Ovary (tissue), 3 donors: ENCODE data around the gene ITGB7.

Source experiments
- POLR2A ChIP-seq: fragments of 450-650 bp; IDR thresholded peaks from one replicate; pipeline ENCODE4 v1.6.1; 2017; ENCODE audit warnings: antibody characterized with exemption, mild to moderate bottlenecking, moderate library complexity
- TF ChIP-seq, protein P1 (sequence below), 3 donors: fragments of 450-650 bp in 2 of 3; fragments of 200-600 bp in 1 of 3; IDR thresholded peaks; one replicate each; pipeline versions ENCODE4 v1.5.1 to v1.8.0; 2016 to 2022; ENCODE audit warnings: antibody characterized with exemption in 3 of 3, mild to moderate bottlenecking in 1 of 3
- donor health status: DM: no; HTN: no; CAD: no.

DNA sequence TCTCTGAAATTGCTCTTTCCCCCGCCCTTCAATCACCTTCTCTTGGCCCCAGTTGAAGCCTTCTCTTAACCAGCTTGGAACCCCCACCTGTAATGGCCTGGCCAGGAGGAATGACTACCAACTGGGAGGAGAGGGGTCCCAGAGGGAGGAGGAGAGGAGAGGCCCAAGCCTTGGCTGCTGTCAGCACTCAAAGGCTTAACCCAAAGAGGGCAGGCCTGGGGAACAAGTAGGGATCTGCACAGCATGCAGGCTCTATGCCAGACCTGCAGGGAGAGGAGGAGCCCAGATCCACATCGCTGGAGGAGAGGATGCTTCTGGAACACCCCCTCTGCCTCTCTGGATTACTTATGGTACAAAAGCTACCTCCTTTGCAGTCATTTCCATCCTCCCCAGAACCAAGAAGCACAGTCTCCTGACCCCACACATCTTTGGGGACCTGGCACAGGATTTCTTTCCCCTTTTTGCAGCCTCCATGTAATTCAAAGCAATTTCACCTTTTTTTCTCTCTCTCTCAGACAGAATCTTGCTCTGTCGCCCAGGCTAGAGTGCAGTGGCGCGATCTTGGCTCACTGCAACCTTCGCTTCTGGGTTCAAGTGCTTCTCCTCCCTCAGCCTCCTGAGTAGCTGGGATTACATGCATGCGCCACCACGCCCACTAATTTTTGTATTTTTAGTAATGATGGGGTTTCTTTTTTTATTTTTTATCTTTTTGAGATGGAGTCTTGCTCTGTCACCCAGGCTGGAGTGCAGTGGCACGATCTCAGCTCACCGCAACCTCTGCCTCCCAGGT lies 18.8 kb upstream of the ITGB7 start:
- TF ChIP-seq, protein P1, sequence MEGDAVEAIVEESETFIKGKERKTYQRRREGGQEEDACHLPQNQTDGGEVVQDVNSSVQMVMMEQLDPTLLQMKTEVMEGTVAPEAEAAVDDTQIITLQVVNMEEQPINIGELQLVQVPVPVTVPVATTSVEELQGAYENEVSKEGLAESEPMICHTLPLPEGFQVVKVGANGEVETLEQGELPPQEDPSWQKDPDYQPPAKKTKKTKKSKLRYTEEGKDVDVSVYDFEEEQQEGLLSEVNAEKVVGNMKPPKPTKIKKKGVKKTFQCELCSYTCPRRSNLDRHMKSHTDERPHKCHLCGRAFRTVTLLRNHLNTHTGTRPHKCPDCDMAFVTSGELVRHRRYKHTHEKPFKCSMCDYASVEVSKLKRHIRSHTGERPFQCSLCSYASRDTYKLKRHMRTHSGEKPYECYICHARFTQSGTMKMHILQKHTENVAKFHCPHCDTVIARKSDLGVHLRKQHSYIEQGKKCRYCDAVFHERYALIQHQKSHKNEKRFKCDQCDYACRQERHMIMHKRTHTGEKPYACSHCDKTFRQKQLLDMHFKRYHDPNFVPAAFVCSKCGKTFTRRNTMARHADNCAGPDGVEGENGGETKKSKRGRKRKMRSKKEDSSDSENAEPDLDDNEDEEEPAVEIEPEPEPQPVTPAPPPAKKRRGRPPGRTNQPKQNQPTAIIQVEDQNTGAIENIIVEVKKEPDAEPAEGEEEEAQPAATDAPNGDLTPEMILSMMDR (IDR thresholded peaks at IDR 0.05): no peak
- no peak for TF ChIP-seq POLR2A
